WTC11 (cell line): ENCODE results near the gene PPP2R1A. TPM values are rescaled to one million over a fixed set of nuclear protein-coding genes. Genes with fewer than 3 reads are reported as not detected.

ENCODE experiments used
- ATF1 ChIP-seq: sonication (generic); formaldehyde crosslinking; IDR thresholded peaks from 2 replicates; pipeline ENCODE4 v1.8.1; 2023; ENCODE audit warnings: mild to moderate bottlenecking, moderate library complexity, missing genetic modification reagents
- CBFB ChIP-seq: sonication (generic); formaldehyde crosslinking; IDR thresholded peaks from 2 replicates; pipeline ENCODE4 v1.8.1; 2022; ENCODE audit warnings: mild to moderate bottlenecking, low read depth, missing genetic modification reagents
- CDX4 ChIP-seq: fragments of 250-450 bp; sonication (Bioruptor Pico); IDR thresholded peaks from 2 replicates; pipeline ENCODE4 v1.9.0; 2021; ENCODE audit warnings: moderate library complexity, mild to moderate bottlenecking, inconsistent platforms, borderline replicate concordance
- EMX1 ChIP-seq: fragments of 250-450 bp; sonication (Bioruptor Pico); IDR thresholded peaks from 2 replicates; pipeline ENCODE4 v1.8.0; 2021; ENCODE audit warnings: mild to moderate bottlenecking
- FOXJ3 ChIP-seq: sonication (generic); formaldehyde crosslinking; IDR thresholded peaks from 2 replicates; pipeline ENCODE4 v1.9.0; 2021; ENCODE audit warnings: missing genetic modification reagents, mild to moderate bottlenecking, borderline replicate concordance
- FOXK1 ChIP-seq: sonication (generic); formaldehyde crosslinking; IDR thresholded peaks from 2 replicates; pipeline ENCODE4 v1.8.0; 2022; ENCODE audit warnings: mild to moderate bottlenecking, moderate library complexity, missing genetic modification reagents
- FOXP4 ChIP-seq: sonication (generic); formaldehyde crosslinking; IDR thresholded peaks from 2 replicates; pipeline ENCODE4 v1.8.0; 2022; ENCODE audit warnings: mild to moderate bottlenecking, missing genetic modification reagents
- GRHL2 ChIP-seq: fragments of 250-450 bp; sonication (Bioruptor Pico); IDR thresholded peaks from 2 replicates; pipeline ENCODE4 v1.8.0; 2022; ENCODE audit warnings: mild to moderate bottlenecking, moderate library complexity; ENCODE audit not compliant: insufficient replicate concordance, severe bottlenecking
- IRF1 ChIP-seq: sonication (generic); formaldehyde crosslinking; IDR thresholded peaks from 2 replicates; pipeline ENCODE4 v1.8.0; 2023; ENCODE audit warnings: missing genetic modification reagents
- MLX ChIP-seq: sonication (generic); formaldehyde crosslinking; IDR thresholded peaks from 2 replicates; pipeline ENCODE4 v1.8.1; 2023; ENCODE audit warnings: mild to moderate bottlenecking, missing genetic modification reagents, moderate library complexity
- PRDM15 ChIP-seq: sonication (generic); formaldehyde crosslinking; IDR thresholded peaks from 2 replicates; pipeline ENCODE4 v1.8.0; 2022; ENCODE audit warnings: missing genetic modification reagents
- USF2 ChIP-seq: sonication (generic); formaldehyde crosslinking; IDR thresholded peaks from 2 replicates; pipeline ENCODE4 v1.8.1; 2023; ENCODE audit warnings: mild to moderate bottlenecking, missing genetic modification reagents, moderate library complexity
- ZBTB21 ChIP-seq: sonication (generic); formaldehyde crosslinking; IDR thresholded peaks from 2 replicates; pipeline ENCODE4 v1.8.1; 2023; ENCODE audit warnings: mild to moderate bottlenecking, missing genetic modification reagents, borderline replicate concordance
- ZNF532 ChIP-seq: fragments of 250-450 bp; sonication (Bioruptor Pico); IDR thresholded peaks from 2 replicates; pipeline ENCODE4 v1.9.0; 2021; ENCODE audit warnings: mild to moderate bottlenecking, borderline replicate concordance
- total RNA-seq: library from RNA; stranded (reverse); gene quantifications from 3 replicates; pipeline ENCODE4 v1.2.3, GENCODE V29; 2021

PPP2R1A gene
- total RNA-seq, 1 experiment from 2014 or later, result 505 TPM

GRCh38 chr19:52231154-52231910 lies 41.5 kb downstream of the PPP2R1A start (continued):
- TF ChIP-seq PRDM15 (CRISPR knock-in tag) (no peak), MLX (CRISPR knock-in tag) (no peak), GRHL2 (no peak), ZBTB21 (CRISPR knock-in tag) (no peak), USF2 (CRISPR knock-in tag) (no peak), FOXJ3 (CRISPR knock-in tag) (no peak), CDX4 (CRISPR knock-in tag) (no peak), FOXK1 (no peak), ATF1 (CRISPR knock-in tag) (no peak), CBFB (CRISPR knock-in tag) (no peak), ZNF532 (CRISPR knock-in tag) (no peak), IRF1 (CRISPR knock-in tag) (no peak), FOXP4 (no peak), EMX1 (CRISPR knock-in tag) (no peak)
